Psoas muscle (tissue), 8 donors: Measurements from ENCODE around the gene MSH3. TPM values are rescaled to one million over a fixed set of nuclear protein-coding genes. Genes with fewer than 3 reads are reported as not detected.

Experiments
- ATAC-seq, 4 donors: fragments of 200-7000 bp; cut with Tn5 transposase; one replicate each; pipeline ENCODE4 v1.9.1; 2020; ENCODE audit warnings: moderate library complexity in 3 of 4, mild to moderate bottlenecking in 2 of 4
- DNase-seq, 2 donors: peaks; one replicate each; pipeline ENCODE4 v3.0.0-alpha.2; 2020
- H3K27ac ChIP-seq: fragments of 200-600 bp; one replicate; pipeline ENCODE4 v1.8.0; 2022
- H3K27me3 ChIP-seq, 3 donors: fragments of 200-600 bp in 1 of 3; one replicate each; pipeline versions ENCODE4 v1.6.1 to v1.8.0; 2013 to 2022; ENCODE audit warnings: low read length in 2 of 3, mild to moderate bottlenecking in 2 of 3, moderate library complexity in 1 of 3; ENCODE audit not compliant: insufficient read depth in 3 of 3
- H3K36me3 ChIP-seq, 2 donors: fragments of 200-600 bp in 1 of 2; one replicate each; pipeline versions ENCODE4 v1.6.1 to v1.8.0; 2013 to 2022; ENCODE audit warnings: low read depth in 1 of 2, mild to moderate bottlenecking in 1 of 2, moderate library complexity in 1 of 2; ENCODE audit not compliant: insufficient read depth in 1 of 2
- H3K4me1 ChIP-seq: fragments of 200-600 bp; one replicate; pipeline ENCODE4 v1.8.0; 2022
- H3K4me3 ChIP-seq: fragments of 200-600 bp; one replicate; pipeline ENCODE4 v1.8.0; 2022; ENCODE audit warnings: mild to moderate bottlenecking
- H3K9me3 ChIP-seq: fragments of 200-600 bp; one replicate; pipeline ENCODE4 v1.8.0; 2022
- CTCF ChIP-seq: fragments of 200-600 bp; IDR thresholded peaks from one replicate; pipeline ENCODE4 v1.8.0; 2022; ENCODE audit warnings: antibody characterized with exemption
- WGBS, 3 donors: extraction: QIAGEN DNeasy Blood & Tissue Kit; methylation state at CpG; one replicate each; pipeline versions ENCODE4 v1.1.6 to v1.1.7; 2013; 5-methylcytosine and 5-hydroxymethylcytosine counted together
- intact Hi-C, 2 donors: fragments of 100-400 bp; cut with DNase I; formaldehyde crosslinking; loops; one replicate each; pipeline versions ENCODE4 v1.11.0 to v1.14.2; 2022
- polyA plus RNA-seq, 3 donors: library from polyadenylated mRNA; stranded (reverse); fragments of 200-250 nt; gene quantifications; one replicate each; pipeline ENCODE4 v1.2.3, GENCODE V29; 2013
- total RNA-seq, 4 donors: library from RNA; stranded (reverse); fragmentation: NEBNext Ultra II Directional in 2 of 4; extraction: Animal tissue kit (Norgen Biotek cat#: 25700) in 2 of 4; gene quantifications; one replicate each; pipeline versions ENCODE4 v1.2.1 to v1.2.4, GENCODE V29; 2021 to 2023
- donor health status: healthy with polysubstance abuse.
- donor health status: DM: no; HTN: no; CAD: no; lungs with moderate emphysema.
- donor health status: Bipolar disorder and iron deficiency.
- donor health status: healthy.
- donor health status: DM: yes; HTN: yes; CAD: no.
- donor health status: DM: no; HTN: no; CAD: no.
- donor health status: DM: no; HTN: no; CAD: no.
- donor health status: DM: yes; HTN: yes; CAD: no.

Gene MSH3
- total and polyA plus RNA-seq, 7 donors: 2.8 to 12.6 (median 5.8) TPM

- no peaks in the 10 kb centered on the region for H3K27me3 ChIP-seq
- intact Hi-C loops: no loop called here
- no peaks in the 10 kb centered on the region for H3K4me1 ChIP-seq
- ATAC-seq (no peak), DNase-seq (no peak)
- H3K9me3 ChIP-seq: peaks cover 8% of the 10 kb centered on the region
- no peak overlapping the region for H3K27ac ChIP-seq
- H3K36me3 ChIP-seq: peaks cover 0 to 23% of the 10 kb centered on the region in 2 donors
- 92 to 97% (median 95%) methylated on average over 3 of the region's 3 CpGs for WGBS, 3 donors
- H3K4me3 ChIP-seq: no peak overlapping the region
- no peak for TF ChIP-seq CTCF
Observed at GRCh38 chr5:80852331-80853245, 198.1 kb downstream of the MSH3 start.

DNA sequence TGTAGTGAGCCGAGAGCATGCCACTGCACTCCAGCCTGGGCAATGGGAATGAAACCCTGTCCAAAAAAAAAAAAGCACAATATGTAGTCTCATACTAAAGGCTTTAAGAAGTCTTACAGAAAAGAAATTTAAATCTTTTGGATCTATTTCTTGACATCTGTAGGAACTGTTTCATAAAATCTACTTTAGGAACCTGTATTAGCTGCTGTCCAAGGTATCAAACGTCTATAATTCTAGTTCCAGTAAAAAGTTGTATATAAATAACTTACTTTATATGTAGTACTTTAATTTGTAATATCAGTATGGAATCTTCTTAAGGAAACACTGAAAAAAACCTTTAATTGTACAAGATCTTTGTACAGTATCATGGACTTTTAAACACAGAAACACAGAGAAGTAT, 199.0 kb downstream of the MSH3 start:
- peaks cover 8% of the 10 kb centered on the region for H3K9me3 ChIP-seq
- no peak overlapping the region for H3K27ac ChIP-seq
- DNase-seq (no peak), ATAC-seq (no peak)
- WGBS, 3 donors: 87 to 89% (median 87%) methylated on average over 2 of the region's 2 CpGs
- H3K4me3 ChIP-seq: no peak overlapping the region
- H3K36me3 ChIP-seq: peaks cover 0 to 23% of the 10 kb centered on the region in 2 donors
- H3K27me3 ChIP-seq: no peaks in the 10 kb centered on the region
- intact Hi-C loops: no loop called here
- H3K4me1 ChIP-seq: no peaks in the 10 kb centered on the region
- TF ChIP-seq CTCF: no peak

DNA sequence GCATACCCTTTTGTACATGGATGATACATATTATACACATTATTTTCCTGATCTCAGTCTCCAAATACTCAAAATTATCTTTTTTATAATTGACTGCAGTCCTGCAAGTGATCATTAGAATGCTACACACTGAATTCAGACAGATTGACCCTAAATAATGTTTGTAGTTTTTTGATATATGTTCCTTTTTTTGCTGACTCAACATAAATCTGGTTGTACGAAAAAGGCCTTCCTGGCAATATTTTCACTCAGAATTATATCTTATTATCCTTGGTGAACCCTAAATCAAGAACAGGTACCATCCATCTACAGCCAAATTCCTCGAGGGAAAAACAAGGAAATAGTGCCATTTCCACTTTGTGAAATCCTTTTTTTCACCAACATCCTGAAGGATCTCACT, 200.1 kb downstream of the MSH3 start:
- DNase-seq (no peak), ATAC-seq (no peak)
- Histone ChIP-seq H3K4me1 (no peaks in the 10 kb centered on the region), H3K4me3 (no peak overlapping the region), H3K27me3 (no peaks in the 10 kb centered on the region), H3K27ac (no peak overlapping the region), H3K9me3 (peaks cover 8% of the 10 kb centered on the region), H3K36me3 (peaks cover 0 to 23% of the 10 kb centered on the region in 2 donors)
- TF ChIP-seq CTCF: no peak
- intact Hi-C loops: no loop called here
- 79 to 88% (median 85%) methylated on average over 2 of the region's 2 CpGs for WGBS, 3 donors

GRCh38 chr5:80860924-80861613, 206.6 kb downstream of the MSH3 start:
- intact Hi-C loops: no loop called here
- no peak for TF ChIP-seq CTCF
- no peak for ATAC-seq
- peaks cover 0 to 22% of the 10 kb centered on the region in 2 donors for H3K36me3 ChIP-seq
- no peaks in the 10 kb centered on the region for H3K4me1 ChIP-seq
- 69 to 79% (median 75%) methylated on average over 2 of the region's 2 CpGs for WGBS, 3 donors
- peaks cover 4% of the 10 kb centered on the region for H3K9me3 ChIP-seq
- no peak overlapping the region for H3K27ac ChIP-seq
- H3K4me3 ChIP-seq: no peak overlapping the region
- DNase-seq: no peak
- H3K27me3 ChIP-seq: no peaks in the 10 kb centered on the region
